ENCODE measurements around the gene TRIM41.

Gene TRIM41

DNA sequence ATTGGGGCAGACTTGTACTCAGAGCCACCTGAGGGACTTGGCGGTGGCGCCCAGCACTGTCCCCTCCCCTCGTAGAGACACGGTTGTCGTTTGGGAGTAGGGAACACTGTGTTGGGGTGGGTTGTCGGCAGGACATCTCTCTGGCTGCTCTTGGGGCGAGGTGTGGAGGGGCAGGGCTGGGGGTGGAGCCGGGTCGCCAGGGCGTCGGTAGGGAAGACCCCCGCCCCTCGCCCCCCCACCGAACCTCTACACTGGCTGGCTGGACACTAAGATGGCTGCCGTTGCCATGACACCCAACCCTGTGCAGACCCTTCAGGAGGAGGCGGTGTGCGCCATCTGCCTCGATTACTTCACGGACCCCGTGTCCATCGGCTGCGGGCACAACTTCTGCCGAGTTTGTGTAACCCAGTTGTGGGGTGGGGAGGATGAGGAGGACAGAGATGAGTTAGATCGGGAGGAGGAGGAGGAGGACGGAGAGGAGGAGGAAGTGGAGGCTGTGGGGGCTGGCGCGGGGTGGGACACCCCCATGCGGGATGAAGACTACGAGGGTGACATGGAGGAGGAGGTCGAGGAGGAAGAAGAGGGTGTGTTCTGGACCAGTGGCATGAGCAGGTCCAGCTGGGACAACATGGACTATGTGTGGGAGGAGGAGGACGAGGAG, 778 bp downstream of the TRIM41 start:
- TF ChIP-seq ZNF274 (IDR thresholded peaks at IDR 0.05; ENCODE audit: low read depth, low read length) = no peak
- H3K4me3 ChIP-seq (ENCODE audit: low read length) = peak overlapping the region; percentile 84

DNA sequence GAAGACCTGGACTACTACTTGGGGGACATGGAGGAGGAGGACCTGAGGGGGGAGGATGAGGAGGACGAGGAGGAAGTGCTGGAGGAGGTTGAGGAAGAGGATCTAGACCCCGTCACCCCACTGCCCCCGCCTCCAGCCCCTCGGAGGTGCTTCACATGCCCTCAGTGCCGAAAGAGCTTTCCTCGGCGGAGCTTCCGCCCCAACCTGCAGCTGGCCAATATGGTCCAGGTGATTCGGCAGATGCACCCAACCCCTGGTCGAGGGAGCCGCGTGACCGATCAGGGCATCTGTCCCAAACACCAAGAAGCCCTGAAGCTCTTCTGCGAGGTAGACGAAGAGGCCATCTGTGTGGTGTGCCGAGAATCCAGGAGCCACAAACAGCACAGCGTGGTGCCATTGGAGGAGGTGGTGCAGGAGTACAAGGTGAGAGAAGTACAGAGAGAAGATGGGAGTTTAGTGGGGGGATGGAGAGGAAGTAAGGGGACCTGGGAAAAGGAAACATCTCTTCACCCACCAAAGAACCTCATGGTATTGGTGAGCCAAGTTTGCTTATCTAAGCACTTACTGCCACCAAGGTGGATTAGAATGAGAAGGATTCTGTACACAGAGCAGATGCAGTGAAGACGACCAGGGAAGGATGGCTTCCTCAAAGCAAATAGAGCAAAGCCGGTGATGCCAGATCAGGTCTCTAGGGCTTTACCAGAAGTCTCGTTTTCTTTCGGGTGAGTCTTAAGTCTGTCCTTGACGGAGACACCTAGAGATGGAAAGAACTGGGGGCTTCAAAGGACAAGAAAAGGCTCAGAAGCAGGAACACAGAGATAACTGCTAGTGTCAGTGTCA, 1.5 kb downstream of the TRIM41 start:
- peak overlapping the region; percentile 84 for H3K4me3 ChIP-seq (ENCODE audit: low read length)

DNA sequence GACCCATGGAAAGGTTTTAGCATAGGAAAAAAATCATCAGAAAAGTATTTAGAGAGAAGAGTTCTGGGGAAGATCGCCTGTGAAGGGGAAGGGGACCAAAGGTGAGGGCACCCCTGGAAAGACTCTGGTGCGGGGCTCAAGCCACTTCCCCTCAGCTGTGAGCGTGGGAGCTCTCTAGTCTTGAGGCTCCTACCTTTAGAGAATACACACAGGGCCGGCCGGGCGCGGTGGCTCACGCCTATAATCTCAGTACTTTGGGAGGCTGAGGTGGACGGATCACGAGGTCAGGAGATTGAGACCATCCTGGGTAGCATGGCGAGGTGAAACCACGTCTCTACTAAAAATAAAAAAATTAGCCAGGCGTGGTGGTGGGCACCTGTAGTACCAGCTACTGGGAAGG, 6.9 kb downstream of the TRIM41 start:
- no peak for TF ChIP-seq ZNF274 (IDR thresholded peaks at IDR 0.05; ENCODE audit: low read depth, low read length)
- H3K4me3 ChIP-seq (ENCODE audit: low read length) = no peak overlapping the region

More for the DNA sequence above, 1.5 kb downstream of the TRIM41 start:
- no peak for TF ChIP-seq ZNF274 (IDR thresholded peaks at IDR 0.05; ENCODE audit: low read depth, low read length)

DNA sequence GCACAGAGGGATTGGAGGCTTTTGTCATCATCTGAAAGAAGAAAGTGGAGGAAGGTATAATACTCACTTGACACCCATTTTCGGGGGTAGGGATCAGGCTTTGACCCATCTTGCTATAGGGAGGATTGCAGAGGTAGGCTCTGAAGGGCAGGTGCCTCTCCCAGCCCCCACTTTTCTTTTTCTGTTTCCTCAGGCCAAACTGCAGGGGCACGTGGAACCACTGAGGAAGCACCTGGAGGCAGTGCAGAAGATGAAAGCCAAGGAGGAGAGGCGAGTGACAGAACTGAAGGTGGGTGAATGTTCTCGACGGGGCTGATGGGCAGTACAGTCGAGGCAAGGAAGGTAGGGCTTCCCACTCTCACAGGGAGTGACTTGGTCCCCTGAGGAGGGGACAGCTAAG, 7.5 kb downstream of the TRIM41 start:
- TF ChIP-seq ZNF274 (IDR thresholded peaks at IDR 0.05; ENCODE audit: low read depth, low read length) = no peak
- H3K4me3 ChIP-seq (ENCODE audit: low read length) = no peak overlapping the region

DNA sequence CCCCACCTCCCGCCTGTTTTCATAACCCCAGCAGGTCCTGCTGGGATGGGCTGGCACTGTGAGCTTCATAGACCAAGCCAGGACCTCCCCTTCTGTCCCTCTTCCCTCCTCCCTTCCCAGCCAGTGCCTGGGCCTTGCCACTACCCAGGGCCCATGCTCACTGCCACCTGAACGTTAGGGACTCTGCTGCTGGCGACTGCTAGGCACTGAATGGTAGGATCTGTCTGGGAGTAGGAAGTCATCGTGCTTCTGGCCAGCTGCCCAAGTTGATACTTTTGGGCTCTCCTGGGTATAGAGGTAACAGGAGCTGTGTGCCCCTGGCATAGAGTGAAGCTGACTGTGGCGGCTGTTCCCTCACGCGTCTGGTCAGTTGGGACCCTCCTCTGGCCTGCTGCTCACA, 8.4 kb downstream of the TRIM41 start:
- H3K4me3 ChIP-seq (ENCODE audit: low read length) = no peak overlapping the region
- TF ChIP-seq ZNF274 (IDR thresholded peaks at IDR 0.05; ENCODE audit: low read depth, low read length) = no peak

DNA sequence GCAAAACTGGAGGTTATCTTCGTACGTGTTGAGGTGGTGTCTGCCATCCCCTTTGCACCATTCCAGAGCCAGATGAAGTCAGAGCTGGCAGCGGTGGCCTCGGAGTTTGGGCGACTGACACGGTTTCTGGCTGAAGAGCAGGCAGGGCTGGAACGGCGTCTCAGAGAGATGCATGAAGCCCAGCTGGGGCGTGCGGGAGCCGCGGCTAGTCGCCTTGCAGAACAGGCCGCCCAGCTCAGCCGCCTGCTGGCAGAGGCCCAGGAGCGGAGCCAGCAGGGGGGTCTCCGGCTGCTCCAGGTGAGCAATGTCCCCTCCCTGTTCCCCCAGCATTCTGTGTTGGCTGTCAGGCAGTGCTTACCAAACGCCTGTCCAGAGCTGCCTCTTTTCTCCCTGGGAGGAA, 9.5 kb downstream of the TRIM41 start:
- no peak overlapping the region for H3K4me3 ChIP-seq (ENCODE audit: low read length)
- TF ChIP-seq ZNF274 (IDR thresholded peaks at IDR 0.05; ENCODE audit: low read depth, low read length) = no peak

DNA sequence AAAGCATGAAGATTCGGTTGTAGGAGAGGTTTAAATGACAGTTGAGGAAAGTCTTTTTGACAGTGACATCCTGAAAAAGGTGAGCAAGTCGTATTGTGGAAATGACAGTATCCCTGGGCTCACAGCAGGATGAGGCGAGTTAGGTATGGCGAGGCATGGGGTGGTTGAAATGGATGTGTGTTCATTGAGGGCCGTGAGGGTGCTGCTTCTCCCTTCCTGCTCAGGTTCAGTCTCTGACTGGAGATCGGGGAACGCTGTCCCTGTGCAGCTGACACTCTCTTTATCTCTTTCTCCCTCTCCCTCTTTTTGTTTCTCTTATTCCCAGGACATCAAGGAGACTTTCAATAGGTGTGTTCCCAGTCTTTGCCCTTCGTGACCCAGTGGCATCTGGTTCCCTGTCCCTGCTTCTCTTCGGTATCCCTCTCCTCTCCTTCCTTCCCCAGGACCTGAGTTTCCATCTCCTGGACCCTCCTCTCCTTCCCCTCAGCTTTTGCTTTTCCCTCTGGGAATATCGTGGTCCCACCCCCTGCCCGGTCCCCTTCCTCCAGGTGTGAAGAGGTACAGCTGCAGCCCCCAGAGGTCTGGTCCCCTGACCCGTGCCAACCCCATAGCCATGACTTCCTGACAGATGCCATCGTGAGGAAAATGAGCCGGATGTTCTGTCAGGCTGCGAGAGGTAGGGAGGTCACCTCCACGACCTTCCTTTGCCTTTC, 10.2 kb downstream of the TRIM41 start:
- no peak for TF ChIP-seq ZNF274 (IDR thresholded peaks at IDR 0.05; ENCODE audit: low read depth, low read length)
- no peak overlapping the region for H3K4me3 ChIP-seq (ENCODE audit: low read length)

DNA sequence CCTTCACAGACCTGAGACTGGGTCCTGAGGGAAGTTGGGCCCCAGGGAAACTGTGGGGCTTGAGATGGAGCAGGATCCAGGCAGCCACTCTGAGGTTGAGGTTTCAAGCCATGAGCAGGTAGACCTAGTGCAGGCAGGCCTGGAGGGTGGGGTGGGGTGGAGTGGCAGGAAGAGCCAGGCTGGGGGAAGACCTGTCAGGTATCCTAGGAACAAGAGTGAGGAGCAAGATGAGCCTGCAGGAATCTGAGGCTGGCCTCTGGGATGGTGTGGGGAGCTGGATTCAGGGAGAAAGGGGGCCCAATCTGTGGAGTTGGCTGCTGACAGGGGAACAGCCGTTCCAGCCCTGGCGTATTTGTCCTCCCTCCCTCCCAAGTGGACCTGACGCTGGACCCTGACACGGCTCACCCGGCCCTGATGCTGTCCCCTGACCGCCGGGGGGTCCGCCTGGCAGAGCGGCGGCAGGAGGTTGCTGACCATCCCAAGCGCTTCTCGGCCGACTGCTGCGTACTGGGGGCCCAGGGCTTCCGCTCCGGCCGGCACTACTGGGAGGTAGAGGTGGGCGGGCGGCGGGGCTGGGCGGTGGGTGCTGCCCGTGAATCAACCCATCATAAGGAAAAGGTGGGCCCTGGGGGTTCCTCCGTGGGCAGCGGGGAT, 10.8 kb downstream of the TRIM41 start:
- no peak for TF ChIP-seq ZNF274 (IDR thresholded peaks at IDR 0.05; ENCODE audit: low read depth, low read length)
- no peak overlapping the region for H3K4me3 ChIP-seq (ENCODE audit: low read length)

DNA sequence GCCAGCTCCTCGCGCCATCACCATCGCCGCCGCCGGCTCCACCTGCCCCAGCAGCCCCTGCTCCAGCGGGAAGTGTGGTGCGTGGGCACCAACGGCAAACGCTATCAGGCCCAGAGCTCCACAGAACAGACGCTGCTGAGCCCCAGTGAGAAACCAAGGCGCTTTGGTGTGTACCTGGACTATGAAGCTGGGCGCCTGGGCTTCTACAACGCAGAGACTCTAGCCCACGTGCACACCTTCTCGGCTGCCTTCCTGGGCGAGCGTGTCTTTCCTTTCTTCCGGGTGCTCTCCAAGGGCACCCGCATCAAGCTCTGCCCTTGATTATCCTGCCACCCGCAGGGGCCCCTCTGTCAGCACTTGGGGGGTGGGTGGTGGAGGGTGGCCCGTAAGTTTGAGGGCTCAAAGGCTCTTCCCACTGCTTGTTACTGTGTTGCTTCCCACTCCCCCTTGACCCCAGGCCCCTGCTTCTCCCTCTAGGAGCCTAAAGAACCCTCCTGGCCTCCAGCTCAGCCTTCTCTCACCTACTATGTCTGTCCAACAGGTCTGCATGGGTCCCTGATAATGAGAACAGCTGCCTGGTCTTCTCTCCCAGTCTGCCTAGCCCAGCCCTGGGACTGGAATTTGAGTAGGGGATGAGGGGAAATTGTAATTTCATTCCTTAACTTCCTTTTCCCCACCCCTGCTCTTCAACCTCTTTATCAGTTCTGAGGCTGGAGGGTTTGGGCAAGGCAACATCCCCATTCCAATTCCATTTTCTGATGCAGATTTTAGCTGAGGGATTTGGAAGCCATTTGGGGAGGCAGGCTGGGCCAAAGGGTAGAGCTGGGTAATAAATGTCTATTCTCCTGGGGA, 11.6 kb downstream of the TRIM41 start:
- H3K4me3 ChIP-seq (ENCODE audit: low read length) = no peak overlapping the region
- TF ChIP-seq ZNF274 (IDR thresholded peaks at IDR 0.05; ENCODE audit: low read depth, low read length) = no peak

DNA sequence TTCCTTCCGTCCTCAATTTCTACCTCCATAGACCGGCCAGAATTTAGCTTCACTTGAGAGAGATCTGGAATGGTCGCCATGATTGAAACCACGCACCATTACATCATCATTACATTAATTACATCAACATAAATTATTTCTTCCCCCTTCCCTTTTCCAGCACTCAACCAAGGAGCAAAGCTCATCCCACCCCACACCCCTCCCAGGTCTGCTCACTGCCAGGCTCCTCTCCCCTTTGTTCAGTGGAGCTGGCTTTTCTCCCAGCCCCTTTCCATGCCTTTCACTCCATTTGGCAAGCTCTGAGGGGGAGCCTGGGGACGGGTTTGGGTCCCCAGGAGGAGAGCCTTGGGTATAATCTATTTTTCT, 12.2 kb downstream of the TRIM41 start:
- no peak for TF ChIP-seq ZNF274 (IDR thresholded peaks at IDR 0.05; ENCODE audit: low read depth, low read length)
- no peak overlapping the region for H3K4me3 ChIP-seq (ENCODE audit: low read length)

DNA sequence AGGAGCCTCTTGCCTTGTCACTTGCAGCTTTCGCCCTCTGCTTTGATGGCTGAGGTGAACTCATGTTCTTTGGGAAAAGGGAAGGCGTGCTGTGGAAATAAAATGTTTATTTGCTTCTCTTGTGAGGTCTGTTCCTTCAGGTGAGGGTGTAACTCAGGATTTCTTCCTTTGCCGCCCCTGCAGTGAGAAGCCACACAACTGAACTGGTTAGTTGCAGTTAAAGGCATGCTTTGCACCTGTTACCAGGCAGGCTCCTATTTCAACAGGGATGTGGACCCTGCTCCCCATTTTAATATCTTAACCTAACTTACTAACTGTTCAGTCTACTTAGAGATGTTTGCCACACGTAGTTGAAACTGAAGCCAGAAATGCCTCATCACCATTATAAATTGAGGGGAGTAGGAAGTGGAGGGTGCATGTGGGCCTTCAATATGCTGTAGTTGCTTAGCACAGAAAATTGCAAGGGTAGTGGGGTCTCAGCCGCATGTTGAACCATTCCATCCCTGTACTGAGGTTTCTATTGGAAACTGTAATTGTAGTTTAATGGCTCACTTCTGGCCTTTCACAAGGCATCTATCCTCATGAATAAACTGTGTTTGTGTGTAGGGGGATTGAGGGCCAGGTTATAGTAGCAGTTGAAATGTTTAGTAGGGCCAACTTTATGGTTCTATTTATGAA, 12.7 kb downstream of the TRIM41 start:
- no peak overlapping the region for H3K4me3 ChIP-seq (ENCODE audit: low read length)
- TF ChIP-seq ZNF274 (IDR thresholded peaks at IDR 0.05; ENCODE audit: low read depth, low read length) = no peak

DNA sequence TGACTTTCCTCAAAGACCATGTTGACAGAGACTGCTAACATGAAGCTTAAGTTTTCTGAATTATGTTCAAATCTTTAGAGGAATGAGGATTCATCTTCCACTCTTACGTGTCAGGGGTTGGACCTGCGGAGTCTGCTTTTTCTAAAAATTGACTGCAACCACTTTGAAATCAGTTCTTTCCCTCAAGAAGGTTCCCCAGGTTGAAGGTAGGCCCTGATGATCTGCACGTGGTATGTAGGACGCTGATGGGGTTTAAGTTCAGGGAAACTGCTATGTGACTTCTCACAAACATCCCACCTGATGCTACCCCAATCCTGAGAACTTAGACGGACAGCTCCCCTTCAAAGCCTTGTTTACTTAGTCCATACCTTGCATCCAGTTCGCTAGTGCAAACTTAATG, 13.4 kb downstream of the TRIM41 start:
- H3K4me3 ChIP-seq (ENCODE audit: low read length) = no peak overlapping the region
- no peak for TF ChIP-seq ZNF274 (IDR thresholded peaks at IDR 0.05; ENCODE audit: low read depth, low read length)
